ENCODE data around the gene ZBTB7C.

DNA sequence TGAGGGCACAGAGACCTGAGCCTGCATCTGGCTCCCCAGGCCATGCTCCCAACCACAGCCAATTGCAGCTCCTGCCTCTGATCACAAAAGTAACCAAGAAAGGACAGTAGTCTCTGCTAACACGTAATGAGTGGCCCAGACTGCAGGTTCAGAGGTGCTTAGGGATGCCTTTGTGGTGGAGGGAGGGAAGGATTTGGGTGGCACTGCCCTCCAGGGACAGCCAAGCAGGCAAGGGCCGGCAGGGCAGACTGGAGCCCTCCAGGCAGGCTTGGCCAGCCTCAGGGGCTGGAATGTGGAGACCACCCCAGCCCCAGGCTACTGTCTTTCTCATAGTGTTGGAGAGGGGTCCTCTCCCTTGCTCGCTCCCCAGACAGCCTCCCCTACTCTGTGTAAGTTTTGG is 364.2 kb downstream of the ZBTB7C start:
- TF ChIP-seq, protein P1, sequence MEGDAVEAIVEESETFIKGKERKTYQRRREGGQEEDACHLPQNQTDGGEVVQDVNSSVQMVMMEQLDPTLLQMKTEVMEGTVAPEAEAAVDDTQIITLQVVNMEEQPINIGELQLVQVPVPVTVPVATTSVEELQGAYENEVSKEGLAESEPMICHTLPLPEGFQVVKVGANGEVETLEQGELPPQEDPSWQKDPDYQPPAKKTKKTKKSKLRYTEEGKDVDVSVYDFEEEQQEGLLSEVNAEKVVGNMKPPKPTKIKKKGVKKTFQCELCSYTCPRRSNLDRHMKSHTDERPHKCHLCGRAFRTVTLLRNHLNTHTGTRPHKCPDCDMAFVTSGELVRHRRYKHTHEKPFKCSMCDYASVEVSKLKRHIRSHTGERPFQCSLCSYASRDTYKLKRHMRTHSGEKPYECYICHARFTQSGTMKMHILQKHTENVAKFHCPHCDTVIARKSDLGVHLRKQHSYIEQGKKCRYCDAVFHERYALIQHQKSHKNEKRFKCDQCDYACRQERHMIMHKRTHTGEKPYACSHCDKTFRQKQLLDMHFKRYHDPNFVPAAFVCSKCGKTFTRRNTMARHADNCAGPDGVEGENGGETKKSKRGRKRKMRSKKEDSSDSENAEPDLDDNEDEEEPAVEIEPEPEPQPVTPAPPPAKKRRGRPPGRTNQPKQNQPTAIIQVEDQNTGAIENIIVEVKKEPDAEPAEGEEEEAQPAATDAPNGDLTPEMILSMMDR (IDR thresholded peaks at IDR 0.05; ENCODE audit: insufficient read depth, low read length, poor library complexity, severe bottlenecking), result no peak
- TF ChIP-seq EZH2phosphoT487 (conservative IDR thresholded peaks at IDR 0.05; ENCODE audit: low read length), result no peak

Measured in SU-DHL-6 (cell line).